SK-N-DZ (cell line): ENCODE data around the gene ADCYAP1. TPM values are rescaled to one million over a fixed set of nuclear protein-coding genes. Genes with fewer than 3 reads are reported as not detected.
"Not testable (repeated sequence)": the region's sequence is repeated elsewhere in the genome, so short reads cannot be mapped to it uniquely, and the experiment has no call there.

ENCODE experiments used
- DNase-seq: peaks from one replicate; pipeline ENCODE4 v3.0.0-alpha.2; 2015; ENCODE audit warnings: low spot score
- polyA plus RNA-seq, 2 experiments: library from polyadenylated mRNA; depleted of rRNA; stranded (reverse); fragments of >200 nt; gene quantifications; 2 replicates each; pipeline ENCODE4 v1.2.3, GENCODE V29; 2014

The ADCYAP1 gene
- 46.9 and 71.1 TPM in 2 replicates for polyA plus RNA-seq (2014; cell fraction: cytosol; rRNA removed)
- 58.0 and 62.8 TPM in 2 replicates for polyA plus RNA-seq (2014; cell fraction: nucleus; rRNA removed)

GRCh38 chr18:904218-905090, at the start of gene ADCYAP1:
Gene ADCYAP1 (plus strand): TSS chr18:904871. CDS start chr18:905387, 516 bp downstream.
- DNase-seq: peak; percentile 77

DNA sequence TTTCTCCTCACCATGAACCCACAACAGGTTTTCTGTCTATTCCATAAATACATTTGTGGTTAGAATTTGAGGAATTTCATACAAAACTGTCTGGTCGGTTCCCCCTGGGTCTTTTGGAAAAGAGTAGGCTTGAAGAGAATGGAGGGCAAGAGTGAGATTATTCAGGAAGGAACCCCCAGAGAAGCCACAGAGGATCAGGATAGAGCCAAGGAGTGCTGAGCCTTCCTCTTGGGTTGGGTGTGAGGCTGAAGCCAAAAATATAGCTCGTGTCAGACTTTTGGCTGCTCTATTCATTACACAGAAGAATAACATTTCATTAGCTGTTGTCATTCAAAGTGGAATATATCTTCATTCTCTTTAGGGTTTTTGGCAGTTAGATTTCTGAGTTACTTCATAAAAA, 46.7 kb upstream of the ADCYAP1 start:
- no peak for DNase-seq

DNA sequence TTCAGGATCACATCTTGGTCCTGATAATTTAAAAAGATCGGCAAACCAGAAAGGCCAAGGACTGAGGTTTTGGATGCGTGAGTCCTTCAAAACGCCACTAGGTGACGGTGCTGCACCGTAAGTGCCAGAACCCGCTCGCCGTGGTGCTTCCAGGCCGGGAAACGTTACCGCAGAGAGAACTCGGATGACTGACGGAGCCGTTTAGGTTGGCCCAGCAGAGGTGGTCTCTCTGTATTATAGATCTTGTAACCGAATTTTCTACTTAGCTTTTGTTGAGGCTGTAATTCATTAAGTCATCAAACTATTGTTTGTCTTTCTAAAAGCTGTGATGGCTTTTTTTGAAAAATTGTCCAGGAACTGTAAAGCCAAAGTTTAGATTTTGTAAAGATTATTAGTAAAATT, 39.8 kb upstream of the ADCYAP1 start:
- DNase-seq: peak; percentile 80

DNA sequence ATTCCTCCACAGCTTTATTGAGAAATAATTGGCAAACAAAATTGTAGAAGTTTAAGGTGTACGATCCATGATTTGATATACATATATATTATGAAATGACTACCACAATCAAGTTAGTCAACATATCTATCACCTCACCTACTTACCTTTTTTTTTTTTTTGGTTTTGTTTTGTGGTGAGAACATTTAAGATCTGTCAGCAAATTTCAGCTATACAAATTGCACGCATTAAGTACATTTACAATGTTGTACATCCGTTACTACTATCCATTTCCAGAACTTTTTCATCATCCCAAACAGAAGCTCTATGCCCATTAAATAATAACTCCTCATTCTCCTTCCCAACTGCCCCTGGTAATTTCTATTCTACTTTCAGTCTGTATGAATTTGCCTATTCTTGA, 37.4 kb upstream of the ADCYAP1 start:
- no peak for DNase-seq

- DNase-seq: not testable (repeated sequence)
Observed at GRCh38 chr18:873426-873825, 31.2 kb upstream of the ADCYAP1 start.

DNA sequence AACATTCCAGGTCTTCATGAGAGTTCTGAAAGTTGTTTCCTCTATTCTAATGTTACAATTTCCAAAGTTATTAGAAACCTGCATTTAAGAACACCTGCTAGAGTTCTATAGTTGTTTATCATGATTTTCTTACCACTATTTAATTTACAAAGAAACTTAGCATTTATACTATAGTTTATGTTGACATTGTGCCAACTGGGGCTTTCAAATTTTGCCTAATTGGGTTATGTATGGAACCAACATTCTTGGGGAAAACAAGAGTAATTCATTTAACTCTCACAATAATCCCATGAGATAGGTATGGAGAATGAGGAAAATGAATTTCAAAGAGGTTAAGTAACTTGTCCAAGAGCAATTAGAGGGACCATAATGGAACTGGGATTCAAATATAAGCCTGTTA, 28.8 kb upstream of the ADCYAP1 start:
- peak; percentile 56 for DNase-seq

GRCh38 chr18:877238-877637, 27.4 kb upstream of the ADCYAP1 start:
- no peak for DNase-seq

- no peak for DNase-seq
Observed at GRCh38 chr18:886076-886475, 18.6 kb upstream of the ADCYAP1 start.

DNA sequence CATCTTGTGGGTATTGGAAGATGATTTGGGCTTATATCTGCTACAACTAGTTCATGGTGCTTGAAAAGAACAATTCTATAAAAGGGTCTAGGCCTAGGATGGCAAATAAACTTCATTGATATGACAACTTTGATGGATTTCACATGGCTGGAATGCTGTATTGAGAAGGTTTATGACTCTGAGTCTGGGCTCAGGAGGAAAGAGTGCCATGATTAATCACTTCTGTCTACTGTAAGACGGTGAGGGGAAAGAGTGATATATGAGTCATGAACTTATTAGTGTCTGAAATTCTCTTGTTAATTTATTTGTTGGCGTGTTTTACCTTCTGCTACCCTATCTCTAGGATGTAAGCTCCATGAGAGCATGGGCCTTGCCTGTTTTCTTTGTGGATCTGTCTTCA, 17.0 kb upstream of the ADCYAP1 start:
- no peak for DNase-seq

GRCh38 chr18:892316-892715, 12.4 kb upstream of the ADCYAP1 start:
- DNase-seq: no peak

DNA sequence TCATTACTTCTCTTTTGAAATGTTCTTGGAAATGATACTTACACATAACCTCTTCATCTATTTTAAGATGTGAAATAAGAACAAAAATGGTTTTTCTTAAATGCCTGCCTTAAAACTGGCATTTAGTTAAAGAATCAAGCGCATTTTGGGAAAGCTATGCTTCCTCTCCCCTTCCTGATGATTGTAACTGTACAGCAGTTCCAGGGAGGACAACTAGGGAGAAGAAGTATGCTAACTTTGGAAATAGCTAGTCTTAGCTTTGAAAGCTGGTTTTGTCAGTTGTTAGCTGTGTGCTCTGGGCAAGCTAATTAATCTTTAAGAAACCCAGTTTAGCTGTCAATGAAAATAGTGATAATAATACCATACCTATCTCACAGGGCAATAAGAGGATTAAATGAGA, 8.4 kb upstream of the ADCYAP1 start:
- DNase-seq: no peak

GRCh38 chr18:901761-902160, 2.9 kb upstream of the ADCYAP1 start:
- DNase-seq: no peak

DNA sequence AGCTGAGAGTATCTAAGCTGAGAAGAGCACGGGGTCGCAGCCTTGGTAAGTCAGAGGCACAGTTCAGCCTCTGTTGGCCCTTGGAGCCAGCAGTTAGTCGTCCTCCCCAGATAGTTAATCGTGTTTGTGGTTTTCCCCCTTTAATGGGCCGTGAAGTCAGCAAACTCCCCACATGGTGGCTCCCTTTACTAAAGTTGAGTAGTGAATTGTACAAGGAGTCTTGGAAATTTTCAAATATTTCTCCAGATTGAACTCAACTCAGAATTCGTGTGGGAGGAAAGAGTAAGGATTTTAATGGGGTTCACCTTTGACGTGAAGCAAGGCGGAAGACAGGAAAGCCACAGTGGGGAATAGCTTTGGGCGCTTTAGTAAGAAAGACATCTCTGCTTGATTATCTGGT, 2.4 kb upstream of the ADCYAP1 start:
- DNase-seq: peak; percentile 32

DNA sequence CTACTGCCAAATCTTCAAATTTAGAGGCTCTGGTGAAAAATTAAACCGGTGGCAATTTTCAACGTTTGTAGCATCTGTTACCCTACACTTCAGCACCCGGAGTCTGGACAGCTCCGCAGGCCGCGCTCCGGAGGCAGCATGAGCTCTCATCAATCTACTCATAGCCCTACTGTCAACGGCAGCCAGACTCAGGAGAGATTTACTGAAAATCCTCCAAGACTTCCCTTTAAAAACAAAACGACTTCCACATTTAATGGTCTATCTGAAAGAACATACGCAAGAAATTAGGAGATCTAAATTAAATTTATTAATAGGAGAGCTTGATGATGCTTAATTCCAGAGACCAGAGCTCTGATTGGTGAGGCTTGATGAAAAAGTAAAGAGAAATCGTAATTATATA, 970 bp upstream of the ADCYAP1 start:
- peak; percentile 51 for DNase-seq

DNA sequence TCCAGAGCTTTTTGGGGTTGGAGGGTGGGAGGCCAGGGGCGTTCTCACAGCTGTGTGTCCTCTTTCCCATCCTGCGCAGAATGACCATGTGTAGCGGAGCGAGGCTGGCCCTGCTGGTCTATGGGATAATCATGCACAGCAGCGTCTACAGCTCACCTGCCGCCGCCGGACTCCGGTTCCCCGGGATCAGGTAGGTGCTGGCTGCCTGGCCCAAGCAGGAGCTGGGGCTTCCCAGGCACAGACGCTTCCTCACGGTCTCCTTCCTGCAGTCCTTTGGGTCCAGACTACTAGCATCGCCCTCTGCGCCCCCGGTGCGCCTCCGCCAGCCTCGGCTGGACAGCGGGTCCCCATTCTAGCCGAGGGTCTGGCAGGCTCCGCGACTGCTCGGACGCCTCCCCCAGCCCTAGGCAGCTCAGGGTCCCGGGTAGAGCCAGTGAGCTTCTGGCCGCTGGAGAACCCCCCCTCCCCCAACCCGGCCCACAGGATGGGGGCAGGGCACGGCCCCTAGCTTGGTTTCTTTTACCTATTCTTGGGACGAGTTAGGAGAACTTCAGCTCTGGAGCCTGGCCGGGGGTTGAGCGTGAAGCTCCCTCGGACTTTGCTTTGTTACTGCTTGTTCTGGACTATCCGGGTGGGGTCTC, 756 bp downstream of the ADCYAP1 start:
- DNase-seq: peak; percentile 23

DNA sequence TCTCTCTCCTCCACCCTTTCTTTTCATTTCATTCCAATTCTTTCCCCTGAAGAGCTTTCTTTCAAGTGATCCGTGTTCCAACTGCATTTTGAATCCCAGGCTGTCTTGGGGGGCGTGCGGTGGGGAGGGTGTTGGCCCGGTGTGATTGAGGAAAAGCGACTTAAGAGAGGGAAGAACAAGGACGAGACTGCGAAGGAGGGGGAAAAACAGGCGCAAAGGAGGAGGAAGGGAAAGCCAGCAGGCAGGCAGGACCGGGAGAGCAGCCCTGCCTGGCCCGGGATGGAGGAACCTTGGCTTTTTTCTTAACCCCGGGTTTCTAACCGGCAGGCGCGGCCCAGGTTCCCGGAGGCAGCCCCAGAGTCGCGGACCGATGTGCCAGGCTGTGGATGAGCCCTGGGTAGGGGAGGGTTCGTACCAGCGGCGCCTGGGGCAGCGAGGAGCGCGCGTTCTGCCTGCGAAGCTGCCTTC, 1.3 kb downstream of the ADCYAP1 start:
- DNase-seq: peak; percentile 32

DNA sequence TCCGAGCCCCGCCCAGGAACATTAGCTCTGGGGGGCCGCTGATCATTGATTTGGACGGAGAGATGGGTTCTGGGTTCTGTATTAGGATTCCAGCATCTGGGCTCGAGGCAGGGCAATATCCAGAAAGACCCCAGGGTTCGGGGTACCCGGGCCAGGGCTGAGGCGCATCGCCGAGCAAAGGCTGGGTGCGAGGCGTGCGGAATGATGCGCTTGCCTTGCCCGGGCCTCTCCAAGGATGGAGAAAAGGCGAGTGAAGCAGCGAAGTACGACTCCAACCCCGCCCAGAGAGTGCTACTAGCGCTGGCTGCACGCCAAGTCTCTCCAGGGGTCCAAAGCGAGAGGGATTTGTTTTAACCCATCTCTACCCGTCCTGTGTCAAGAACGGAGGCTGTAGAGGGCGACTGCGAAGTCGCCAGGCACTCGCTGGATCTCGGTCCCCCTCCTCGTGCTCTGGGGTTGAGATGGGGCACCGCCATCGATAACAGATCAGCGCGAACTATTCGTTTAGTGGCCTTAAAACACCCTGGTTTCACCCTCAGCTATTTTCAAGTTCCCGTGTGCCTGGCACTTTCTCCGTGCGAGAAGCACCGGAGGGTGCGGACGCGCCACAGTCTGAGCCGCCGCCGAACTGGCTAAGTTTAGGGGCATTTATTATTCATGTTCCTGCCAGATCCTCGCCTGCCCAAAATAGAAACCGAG, 1.9 kb downstream of the ADCYAP1 start:
- DNase-seq: peak; percentile 71

DNA sequence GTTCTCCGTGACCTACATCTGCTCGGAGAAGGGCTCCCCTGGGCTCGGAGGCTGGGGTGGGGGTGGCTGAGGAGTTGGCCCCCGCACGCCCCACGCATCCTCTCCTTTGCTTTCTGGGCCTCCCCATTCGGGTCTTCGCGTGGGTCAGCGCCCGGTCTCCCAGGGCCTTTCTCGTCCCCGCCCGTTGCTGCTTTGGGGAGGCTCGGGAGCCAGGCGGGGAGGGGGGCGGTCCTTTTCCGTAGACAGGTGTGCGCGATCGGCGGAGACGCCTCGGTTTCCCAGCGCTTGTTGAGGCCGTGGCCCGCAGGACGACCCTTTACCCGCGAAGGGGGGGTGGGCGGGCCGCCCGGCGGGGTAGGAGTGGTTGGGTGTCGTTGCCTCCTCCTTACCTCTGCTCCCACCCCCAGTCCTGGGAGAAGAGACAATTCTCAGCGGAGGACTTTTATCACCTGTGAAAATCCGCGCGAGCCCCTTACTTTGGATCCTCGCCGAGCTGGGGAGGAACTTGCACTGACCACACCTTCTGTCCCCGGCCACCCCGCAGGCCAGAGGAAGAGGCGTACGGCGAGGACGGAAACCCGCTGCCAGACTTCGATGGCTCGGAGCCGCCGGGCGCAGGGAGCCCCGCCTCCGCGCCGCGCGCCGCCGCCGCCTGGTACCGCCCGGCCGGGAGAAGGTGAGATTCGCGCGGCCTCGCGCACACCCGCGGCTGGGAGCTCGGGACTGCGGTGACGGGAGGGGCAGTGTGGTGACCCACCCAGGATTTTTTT, 2.6 kb downstream of the ADCYAP1 start:
- peak; percentile 52 for DNase-seq

- DNase-seq: peak; percentile 20
Observed at GRCh38 chr18:907885-908757, 3.5 kb downstream of the ADCYAP1 start.
